GM21381 (cell line): ENCODE measurements around the gene ATP6V1F.

Experiments used
- ATAC-seq: cut with Tn5 transposase; IDR thresholded peaks from one replicate; pipeline ENCODE4 v1.9.1; 2021; ENCODE audit warnings: mild to moderate bottlenecking, moderate library complexity; ENCODE audit not compliant: unreplicated experiment

ATP6V1F gene

GRCh38 chr7:128881458-128882125, 18.9 kb downstream of the ATP6V1F start:
- ATAC-seq, result no peak

- ATAC-seq, result no peak
These were observed 19.5 kb downstream of the ATP6V1F start for GRCh38 chr7:128882134-128882533.

- no peak for ATAC-seq
These were observed 21.2 kb downstream of the ATP6V1F start for GRCh38 chr7:128883622-128884448.

- no peak for ATAC-seq
These were observed 22.1 kb downstream of the ATP6V1F start for GRCh38 chr7:128884561-128885369.

GRCh38 chr7:128885370-128886187, 22.9 kb downstream of the ATP6V1F start:
- ATAC-seq, result no peak

GRCh38 chr7:128886391-128887168, 23.9 kb downstream of the ATP6V1F start:
- no peak for ATAC-seq

- no peak for ATAC-seq
These were observed 24.7 kb downstream of the ATP6V1F start for GRCh38 chr7:128887169-128888038.

- no peak for ATAC-seq
These were observed 25.5 kb downstream of the ATP6V1F start for GRCh38 chr7:128888039-128888755.

GRCh38 chr7:128888756-128889095, 26.1 kb downstream of the ATP6V1F start:
- no peak for ATAC-seq

GRCh38 chr7:128889121-128889520, 26.5 kb downstream of the ATP6V1F start:
- no peak for ATAC-seq

GRCh38 chr7:128890306-128891109, 27.9 kb downstream of the ATP6V1F start:
- ATAC-seq, result no peak

GRCh38 chr7:128891110-128891941, 28.7 kb downstream of the ATP6V1F start:
- no peak for ATAC-seq

GRCh38 chr7:128891942-128892269, 29.2 kb downstream of the ATP6V1F start:
- ATAC-seq, result no peak

- no peak for ATAC-seq
These were observed 30.0 kb downstream of the ATP6V1F start for GRCh38 chr7:128892521-128893250.

GRCh38 chr7:128893251-128894100, 30.8 kb downstream of the ATP6V1F start:
- ATAC-seq, result no peak
